ENCODE data around the gene RERE.

DNA sequence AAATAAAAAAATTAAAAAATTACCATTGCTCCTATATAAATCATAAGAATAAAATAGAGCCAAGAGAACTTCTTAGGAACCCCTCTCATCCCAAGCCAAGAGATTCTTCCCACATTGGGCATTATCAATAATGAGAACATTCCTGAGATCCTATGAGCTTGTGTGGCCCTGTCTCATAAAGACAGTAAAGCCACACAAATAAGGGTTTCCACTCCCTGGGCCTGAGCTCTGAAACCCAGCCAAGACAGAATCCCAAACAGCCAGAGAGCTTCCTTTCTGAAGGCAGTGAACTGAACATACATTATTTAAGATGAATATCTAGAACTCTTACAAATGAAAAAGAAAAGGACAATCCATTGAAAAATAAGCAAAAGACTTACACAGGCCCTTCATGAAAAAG lies 431.2 kb downstream of the RERE start:
- TF ChIP-seq CTCF (IDR thresholded peaks at IDR 0.05) (no peak), POLR2A (IDR thresholded peaks at IDR 0.05) (no peak), POLR2AphosphoS5 (IDR thresholded peaks at IDR 0.05) (no peak)
